H9 (cell line): Measurements from ENCODE around the gene ZNF629. TPM values are rescaled to one million over a fixed set of nuclear protein-coding genes. Genes with fewer than 3 reads are reported as not detected.

ENCODE experiments used
- DNase-seq: peaks from one replicate; pipeline ENCODE4 v3.0.0-alpha.2; 2017
- H2AFZ ChIP-seq: one replicate; pipeline ENCODE4 v1.6.1; 2013; ENCODE audit warnings: mild to moderate bottlenecking, low read length, control low read depth, moderate library complexity
- H2AK5ac ChIP-seq: 2 replicates; pipeline ENCODE4 v1.6.1; 2013; ENCODE audit warnings: low read length, control low read depth, mixed read lengths; ENCODE audit not compliant: insufficient read length
- H2BK120ac ChIP-seq: one replicate; pipeline ENCODE4 v1.6.1; 2013; ENCODE audit warnings: low read depth, mild to moderate bottlenecking, low read length, control low read depth, inconsistent platforms; ENCODE audit not compliant: poor library complexity, severe bottlenecking
- H2BK12ac ChIP-seq: 2 replicates; pipeline ENCODE4 v1.6.1; 2013; ENCODE audit warnings: low read length, control low read depth, mixed read lengths, low read depth; ENCODE audit not compliant: insufficient read length
- H2BK15ac ChIP-seq: 2 replicates; pipeline ENCODE4 v1.6.1; 2013; ENCODE audit warnings: low read depth, low read length, control low read depth
- H2BK20ac ChIP-seq: one replicate; pipeline ENCODE4 v1.6.1; 2013; ENCODE audit warnings: low read depth, mild to moderate bottlenecking, low read length, control low read depth, inconsistent platforms; ENCODE audit not compliant: poor library complexity, severe bottlenecking
- H2BK5ac ChIP-seq: 2 replicates; pipeline ENCODE4 v1.6.1; 2013; ENCODE audit warnings: low read length, control low read depth, mixed read lengths; ENCODE audit not compliant: insufficient read length
- H3K14ac ChIP-seq: 2 replicates; pipeline ENCODE4 v1.6.1; 2013; ENCODE audit warnings: low read length, control low read depth; ENCODE audit not compliant: insufficient read depth
- H3K18ac ChIP-seq: 2 replicates; pipeline ENCODE4 v1.6.1; 2013; ENCODE audit warnings: low read depth, mild to moderate bottlenecking, mixed read lengths, low read length, control low read depth; ENCODE audit not compliant: insufficient read length
- H3K23ac ChIP-seq: 2 replicates; pipeline ENCODE4 v1.6.1; 2013; ENCODE audit warnings: low read length, control low read depth, mixed read lengths, low read depth; ENCODE audit not compliant: insufficient read length
- H3K23me2 ChIP-seq: 2 replicates; pipeline ENCODE4 v1.6.1; 2013; ENCODE audit warnings: low read depth, mild to moderate bottlenecking, mixed read lengths, low read length, control low read depth; ENCODE audit not compliant: insufficient read length, poor library complexity, severe bottlenecking
- H3K27ac ChIP-seq: 2 replicates; pipeline ENCODE4 v1.5.1; 2013; ENCODE audit warnings: low read length, control low read depth, mixed read lengths, low read depth; ENCODE audit not compliant: insufficient read length
- H3K27me3 ChIP-seq: 2 replicates; pipeline ENCODE4 v1.6.1; 2013; ENCODE audit warnings: low read length, control low read depth, inconsistent platforms; ENCODE audit not compliant: insufficient read depth
- H3K4ac ChIP-seq: 2 replicates; pipeline ENCODE4 v1.6.1; 2013; ENCODE audit warnings: low read depth, mild to moderate bottlenecking, control low read depth, inconsistent platforms, low read length, moderate library complexity
- H3K4me1 ChIP-seq: 2 replicates; pipeline ENCODE4 v1.6.1; 2013; ENCODE audit warnings: low read length, control low read depth, inconsistent platforms; ENCODE audit not compliant: insufficient read depth
- H3K4me2 ChIP-seq: 2 replicates; pipeline ENCODE4 v1.6.1; 2013; ENCODE audit warnings: low read length, control low read depth, mixed read lengths; ENCODE audit not compliant: insufficient read length, insufficient read depth
- H3K56ac ChIP-seq: 2 replicates; pipeline ENCODE4 v1.6.1; 2013; ENCODE audit warnings: low read depth, mild to moderate bottlenecking, mixed read lengths, low read length, control low read depth; ENCODE audit not compliant: insufficient read length
- H3K79me1 ChIP-seq: 2 replicates; pipeline ENCODE4 v1.6.1; 2013; ENCODE audit warnings: low read depth, mild to moderate bottlenecking, moderate library complexity, low read length, control low read depth, inconsistent platforms; ENCODE audit not compliant: insufficient read depth, poor library complexity, severe bottlenecking
- H3K79me2 ChIP-seq: 2 replicates; pipeline ENCODE4 v1.6.1; 2013; ENCODE audit warnings: low read length, control low read depth, inconsistent platforms; ENCODE audit not compliant: insufficient read depth
- H3K9ac ChIP-seq: 2 replicates; pipeline ENCODE4 v1.6.1; 2013; ENCODE audit warnings: low read length, control low read depth, mixed read lengths; ENCODE audit not compliant: insufficient read length; ENCODE audit errors: extremely low read depth
- H3K9me3 ChIP-seq: one replicate; pipeline ENCODE4 v1.6.1; 2013; ENCODE audit warnings: low read depth, low read length, inconsistent platforms; ENCODE audit not compliant: control insufficient read depth
- H3T11ph ChIP-seq: one replicate; pipeline ENCODE4 v1.6.1; 2013; ENCODE audit warnings: mild to moderate bottlenecking, low read length, control low read depth, inconsistent platforms
- H4K20me1 ChIP-seq: one replicate; pipeline ENCODE4 v1.6.1; 2013; ENCODE audit not compliant: control insufficient read depth, insufficient read length, insufficient read depth
- H4K5ac ChIP-seq: 2 replicates; pipeline ENCODE4 v1.6.1; 2013; ENCODE audit warnings: low read depth, mild to moderate bottlenecking, mixed read lengths, low read length, control low read depth; ENCODE audit not compliant: insufficient read length
- H4K8ac ChIP-seq: replicated peaks from 2 replicates; pipeline ENCODE4 v1.6.1; 2013; ENCODE audit warnings: low read length, control low read depth, mixed read lengths, low read depth; ENCODE audit not compliant: insufficient read length
- H4K91ac ChIP-seq: 2 replicates; pipeline ENCODE4 v1.6.1; 2013; ENCODE audit warnings: low read depth, mild to moderate bottlenecking, moderate library complexity, mixed read lengths, low read length, control low read depth; ENCODE audit not compliant: insufficient read length
- H3K27ac Mint-ChIP-seq, 3 experiments: 2 replicates in 2 of 3; 3 replicates in 1 of 3; pipeline ENCODE4 v1.8.0; 2020 to 2021; ENCODE audit warnings: mixed read lengths in 3 of 3, mild to moderate bottlenecking in 1 of 3, moderate library complexity in 1 of 3
- H3K27me3 Mint-ChIP-seq: 2 replicates; pipeline ENCODE4 v1.8.0; 2021; ENCODE audit warnings: low read depth, mild to moderate bottlenecking, moderate library complexity, mixed read lengths
- H3K36me3 Mint-ChIP-seq, 3 experiments: 2 replicates in 2 of 3; 3 replicates in 1 of 3; pipeline ENCODE4 v1.8.0; 2020 to 2021; ENCODE audit warnings: low read depth in 3 of 3, mixed read lengths in 3 of 3; ENCODE audit not compliant: insufficient read depth in 1 of 3
- H3K4me1 Mint-ChIP-seq, 2 experiments: 2 replicates each; pipeline ENCODE4 v1.8.0; 2020; ENCODE audit warnings: mixed read lengths in 2 of 2
- H3K4me3 Mint-ChIP-seq, 2 experiments: 2 replicates in 1 of 2; 3 replicates in 1 of 2; pipeline ENCODE4 v1.8.0; 2020 to 2021; ENCODE audit warnings: mild to moderate bottlenecking in 2 of 2, mixed read lengths in 2 of 2, moderate library complexity in 1 of 2
- H3K9me3 Mint-ChIP-seq, 2 experiments: 2 replicates in 1 of 2; 3 replicates in 1 of 2; pipeline ENCODE4 v1.8.0; 2020; ENCODE audit warnings: mild to moderate bottlenecking in 2 of 2, mixed read lengths in 2 of 2, moderate library complexity in 1 of 2
- WGBS: extraction: QIAGEN DNeasy Blood & Tissue Kit; methylation state at CpG from one replicate; pipeline ENCODE4 v1.1.7; 2013; ENCODE audit warnings: missing lambda C conversion rate, low lambda C conversion rate, mixed read lengths; ENCODE audit not compliant: insufficient read length; ENCODE audit errors: extremely low coverage; 5-methylcytosine and 5-hydroxymethylcytosine counted together
- total RNA-seq: library from RNA; stranded (reverse); gene quantifications from 2 replicates; pipeline ENCODE4 v1.2.1, GENCODE V29; 2021
- TF ChIP-seq, protein P1 (sequence below): fragments of 200-600 bp; sonication (generic); conservative IDR thresholded peaks from 3 replicates; pipeline ENCODE4 v1.8.0; 2021; ENCODE audit warnings: antibody characterized with exemption, mild to moderate bottlenecking

ZNF629 gene
- total RNA-seq, 1 experiment from 2014 or later, result 20.0 TPM

DNA sequence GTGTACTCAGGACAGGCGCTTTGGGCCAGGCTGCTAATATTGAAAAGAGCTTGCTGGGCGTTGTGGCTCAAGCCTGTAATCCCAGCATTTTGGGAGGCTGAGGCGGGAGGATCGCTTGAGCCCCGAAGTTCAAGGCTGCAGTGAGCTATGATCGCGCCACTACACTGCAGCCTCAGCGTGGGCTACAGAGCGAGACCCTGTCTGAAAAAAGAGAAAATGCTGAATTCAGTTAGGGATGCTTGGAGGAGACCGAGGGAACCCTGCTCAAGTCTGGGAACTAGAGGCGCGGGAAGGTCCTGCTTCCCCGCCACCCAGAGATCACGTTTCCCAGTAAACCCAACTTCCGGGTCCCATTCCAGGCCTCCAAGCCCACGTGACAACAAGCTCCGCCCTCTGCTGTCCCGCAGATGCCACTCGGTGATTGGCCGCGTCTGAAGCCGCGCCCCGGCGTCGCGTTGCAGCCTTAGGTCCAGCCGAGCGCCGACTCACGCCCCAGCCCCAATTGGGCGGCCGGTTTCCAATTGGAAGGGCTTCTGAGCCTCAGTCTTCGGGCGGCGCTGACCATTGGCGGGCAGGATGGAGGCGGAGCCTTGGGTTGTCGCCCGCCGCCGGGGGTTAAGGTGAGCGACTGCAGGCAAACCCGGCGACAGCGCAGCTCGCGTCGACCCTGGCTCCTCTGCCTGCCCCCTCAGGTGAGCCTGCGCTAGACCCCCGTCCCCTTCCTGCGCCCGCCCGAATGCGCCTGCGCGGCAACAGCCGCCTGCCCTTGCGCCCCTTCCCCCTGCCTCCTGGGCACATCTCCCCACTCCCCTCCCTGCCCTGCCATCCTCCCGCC, 39.0 kb downstream of the ZNF629 start, which contains the start of gene PHKG2:
TSS of gene PHKG2 (plus strand) at position 627 of the 835 bp plus-strand sequence. CDS start 396 bp downstream, outside the sequence.
- Histone ChIP-seq H2BK15ac (no peak within 1 kb of the TSS), H3K79me1 (peaks cover 2% of the 10 kb centered on the region), H2AFZ (no peak within 1 kb of the TSS), H4K5ac (peak within 1 kb of the TSS; percentile 10), H3K27me3 (no peaks in the 10 kb centered on the region), H2AK5ac (no peak within 1 kb of the TSS), H3T11ph (no peak within 1 kb of the TSS), H2BK120ac (no peak within 1 kb of the TSS), H3K27ac (no peak within 1 kb of the TSS), H3K4ac (no peak within 1 kb of the TSS; the same call in 1 of the 2 replicates), H3K14ac (peak within 1 kb of the TSS; percentile 59; the same call in 1 of the 2 replicates), H3K9ac (peak within 1 kb of the TSS; percentile 84), H3K23me2 (peaks cover 5% of the 10 kb centered on the region), H3K9me3 (no peaks in the 10 kb centered on the region), H2BK12ac (no peak within 1 kb of the TSS), H3K4me2 (peak within 1 kb of the TSS; percentile 56), H3K18ac (peak within 1 kb of the TSS; percentile 78), H2BK20ac (no peak within 1 kb of the TSS), H3K23ac (no peak within 1 kb of the TSS), H4K8ac (no peak within 1 kb of the TSS), H4K20me1 (no peaks in the 10 kb centered on the region), H4K91ac (no peak within 1 kb of the TSS), H3K79me2 (peaks cover 4% of the 10 kb centered on the region; the same call in 1 of the 2 replicates), H2BK5ac (no peak within 1 kb of the TSS), H3K4me1 (no peaks in the 10 kb centered on the region), H3K56ac (no peak within 1 kb of the TSS)
- Mint-ChIP-seq H3K4me3 (peak within 1 kb of the TSS; percentile 97), H3K27ac (peak within 1 kb of the TSS; percentile 94 to 98 (median 96)), H3K36me3 (peaks cover 6 to 47% (median 28%) of the 10 kb centered on the region in 3 experiments; a peak in 6 of 7 replicates), H3K4me1 (peaks cover 7 to 16% of the 10 kb centered on the region in 2 experiments), H3K9me3 (peaks cover 0 to 1% of the 10 kb centered on the region in 2 experiments; a peak in 1 of 5 replicates), H3K27me3 (no peaks in the 10 kb centered on the region)
- TF ChIP-seq, protein P1, sequence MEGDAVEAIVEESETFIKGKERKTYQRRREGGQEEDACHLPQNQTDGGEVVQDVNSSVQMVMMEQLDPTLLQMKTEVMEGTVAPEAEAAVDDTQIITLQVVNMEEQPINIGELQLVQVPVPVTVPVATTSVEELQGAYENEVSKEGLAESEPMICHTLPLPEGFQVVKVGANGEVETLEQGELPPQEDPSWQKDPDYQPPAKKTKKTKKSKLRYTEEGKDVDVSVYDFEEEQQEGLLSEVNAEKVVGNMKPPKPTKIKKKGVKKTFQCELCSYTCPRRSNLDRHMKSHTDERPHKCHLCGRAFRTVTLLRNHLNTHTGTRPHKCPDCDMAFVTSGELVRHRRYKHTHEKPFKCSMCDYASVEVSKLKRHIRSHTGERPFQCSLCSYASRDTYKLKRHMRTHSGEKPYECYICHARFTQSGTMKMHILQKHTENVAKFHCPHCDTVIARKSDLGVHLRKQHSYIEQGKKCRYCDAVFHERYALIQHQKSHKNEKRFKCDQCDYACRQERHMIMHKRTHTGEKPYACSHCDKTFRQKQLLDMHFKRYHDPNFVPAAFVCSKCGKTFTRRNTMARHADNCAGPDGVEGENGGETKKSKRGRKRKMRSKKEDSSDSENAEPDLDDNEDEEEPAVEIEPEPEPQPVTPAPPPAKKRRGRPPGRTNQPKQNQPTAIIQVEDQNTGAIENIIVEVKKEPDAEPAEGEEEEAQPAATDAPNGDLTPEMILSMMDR, result no peak
- peak; percentile 100 for DNase-seq
- no CpG with 5 or more reads among the region's 60 CpGs for WGBS
